ENCODE data around the gene HOXA6. TPM values are rescaled to one million over a fixed set of nuclear protein-coding genes. Genes with fewer than 3 reads are reported as not detected.

HOXA6 gene
- total and polyA plus RNA-seq, 4 donors: 0.23 TPM; not detected in 3

GRCh38 chr7:27151341-27151930 is 3.9 kb upstream of the HOXA6 start:
- DNase-seq (ENCODE audit: low spot score): no peak
- WGBS: 6% methylated on average over 27 of the region's 27 CpGs
- no peak overlapping the region for H3K9ac ChIP-seq (ENCODE audit: low read depth in 1 of 2, low read length in 2 of 2)
- H3K4me3 ChIP-seq (ENCODE audit: low read depth in 1 of 3, low read length in 3 of 3): peak overlapping the region in 1 of 3 donors; percentile 46
- peaks cover 0 to 5% (median 0%) of the 10 kb centered on the region in 4 donors for H3K9me3 ChIP-seq (ENCODE audit: control insufficient read depth in 4 of 4, low read length in 3 of 4)
- peaks cover 19 to 49% (median 40%) of the 10 kb centered on the region in 4 donors for H3K27me3 ChIP-seq (ENCODE audit: control insufficient read depth in 4 of 4, insufficient read depth in 4 of 4, low read length in 3 of 4)
- H3K27ac ChIP-seq (ENCODE audit: low read depth in 1 of 2, low read length in 2 of 2): no peak overlapping the region
- H3K36me3 ChIP-seq (ENCODE audit: control insufficient read depth in 4 of 4, insufficient read depth in 3 of 4, low read depth in 1 of 4, low read length in 3 of 4): no peaks in the 10 kb centered on the region
- no peak for TF ChIP-seq MAX (IDR thresholded peaks at IDR 0.05)
- peaks cover 14 to 40% (median 22%) of the 10 kb centered on the region in 4 donors for H3K4me1 ChIP-seq (ENCODE audit: control insufficient read depth in 4 of 4, insufficient read depth in 4 of 4, low read length in 3 of 4)

- no peak for TF ChIP-seq FOXA1 (IDR thresholded peaks at IDR 0.05)
- TF ChIP-seq HNF4G (IDR thresholded peaks at IDR 0.05): no peak
- TF ChIP-seq HNF4A (conservative IDR thresholded peaks at IDR 0.05): no peak
- TF ChIP-seq CTCF (IDR thresholded peaks at IDR 0.05; ENCODE audit: low read depth, low read length, missing input control): peak; percentile 67
- no peak for TF ChIP-seq YY1 (IDR thresholded peaks at IDR 0.05)
- peak; percentile 34 to 67 for TF ChIP-seq RAD21 (IDR thresholded peaks at IDR 0.05)
- no peak for TF ChIP-seq SP1 (IDR thresholded peaks at IDR 0.05)
- peak; percentile 66 for DNase-seq (ENCODE audit: low spot score)
- Histone ChIP-seq H3K27me3 (ENCODE audit: control insufficient read depth in 4 of 4, insufficient read depth in 4 of 4, low read length in 3 of 4) (peaks cover 17 to 49% (median 37%) of the 10 kb centered on the region in 4 donors), H3K4me1 (ENCODE audit: control insufficient read depth in 4 of 4, insufficient read depth in 4 of 4, low read length in 3 of 4) (peaks cover 10 to 34% (median 19%) of the 10 kb centered on the region in 4 donors), H3K9me3 (ENCODE audit: control insufficient read depth in 4 of 4, low read length in 3 of 4) (peaks cover 0 to 5% (median 0%) of the 10 kb centered on the region in 4 donors), H3K27ac (ENCODE audit: low read depth in 1 of 2, low read length in 2 of 2) (no peak overlapping the region), H3K9ac (ENCODE audit: low read depth in 1 of 2, low read length in 2 of 2) (no peak overlapping the region), H3K36me3 (ENCODE audit: control insufficient read depth in 4 of 4, insufficient read depth in 3 of 4, low read depth in 1 of 4, low read length in 3 of 4) (no peaks in the 10 kb centered on the region), H3K4me3 (ENCODE audit: low read depth in 1 of 3, low read length in 3 of 3) (peak overlapping the region in 2 of 3 donors; percentile 23 to 46)
- WGBS: 2% methylated on average over 58 of the region's 58 CpGs
Measured at GRCh38 chr7:27150568-27151340, 3.2 kb upstream of the HOXA6 start.

GRCh38 chr7:27149842-27150567 is 2.4 kb upstream of the HOXA6 start:
- 29% methylated on average over 13 of the region's 13 CpGs for WGBS
- Histone ChIP-seq H3K27ac (ENCODE audit: low read depth in 1 of 2, low read length in 2 of 2) (no peak overlapping the region), H3K9me3 (ENCODE audit: control insufficient read depth in 4 of 4, low read length in 3 of 4) (peaks cover 0 to 2% (median 0%) of the 10 kb centered on the region in 4 donors), H3K36me3 (ENCODE audit: control insufficient read depth in 4 of 4, insufficient read depth in 3 of 4, low read depth in 1 of 4, low read length in 3 of 4) (no peaks in the 10 kb centered on the region), H3K27me3 (ENCODE audit: control insufficient read depth in 4 of 4, insufficient read depth in 4 of 4, low read length in 3 of 4) (peaks cover 12 to 44% (median 33%) of the 10 kb centered on the region in 4 donors), H3K9ac (ENCODE audit: low read depth in 1 of 2, low read length in 2 of 2) (no peak overlapping the region), H3K4me1 (ENCODE audit: control insufficient read depth in 4 of 4, insufficient read depth in 4 of 4, low read length in 3 of 4) (peaks cover 11 to 30% (median 19%) of the 10 kb centered on the region in 4 donors), H3K4me3 (ENCODE audit: low read depth in 1 of 3, low read length in 3 of 3) (no peak overlapping the region)
- peak; percentile 32 for DNase-seq (ENCODE audit: low spot score)
- TF ChIP-seq REST (IDR thresholded peaks at IDR 0.05) (no peak), FOXA1 (IDR thresholded peaks at IDR 0.05) (no peak), TAF1 (conservative IDR thresholded peaks at IDR 0.05) (no peak), YY1 (IDR thresholded peaks at IDR 0.05) (no peak), SP1 (IDR thresholded peaks at IDR 0.05) (no peak), RXRA (IDR thresholded peaks at IDR 0.05) (no peak), HNF4A (conservative IDR thresholded peaks at IDR 0.05) (no peak), NR2F2 (IDR thresholded peaks at IDR 0.05) (no peak), GABPA (IDR thresholded peaks at IDR 0.05 in 1 of 2, conservative IDR thresholded peaks at IDR 0.05 in 1 of 2) (no peak), MAX (IDR thresholded peaks at IDR 0.05) (no peak), CTCF (IDR thresholded peaks at IDR 0.05; ENCODE audit: low read depth, low read length, missing input control) (no peak), HNF4G (IDR thresholded peaks at IDR 0.05) (no peak), ATF3 (IDR thresholded peaks at IDR 0.05) (no peak)
